OCI-LY7 (cell line): ENCODE results near the gene PBX1. TPM values are rescaled to one million over a fixed set of nuclear protein-coding genes. Genes with fewer than 3 reads are reported as not detected.

Experiments used
- BruUV-seq: library from RNA; stranded (reverse); fragments of 400-500 nt; replicated peaks from 2 replicates; lab custom pipeline; 2021; lab: Mats Ljungman, UMichigan
- CTCF ChIA-PET: fragments of 300-600 bp; sonication (Branson Sonifier 250); formaldehyde crosslinking; loops from one replicate; lab custom pipeline; 2022; ENCODE audit warnings: antibody characterized with exemption; ENCODE audit not compliant: unreplicated experiment; lab: Charles Lee
- POLR2A ChIA-PET: fragments of 300-600 bp; sonication (Branson Sonifier 250); formaldehyde crosslinking; loops from one replicate; lab custom pipeline; 2022; ENCODE audit warnings: antibody characterized with exemption; lab: Charles Lee
- DNase-seq: peaks from one replicate; pipeline ENCODE4 v3.0.0-alpha.2; 2015; ENCODE audit warnings: low spot score
- H2AFZ ChIP-seq: fragments of 200-600 bp; sonication (generic), shearing (Covaris generic); 2 replicates; pipeline ENCODE4 v1.6.1; 2014; ENCODE audit warnings: mild to moderate bottlenecking, antibody characterized with exemption, low read length, moderate library complexity
- H3K27ac ChIP-seq: fragments of 200-600 bp; sonication (generic); 2 replicates; pipeline ENCODE4 v1.5.1; 2014; ENCODE audit warnings: mixed run types, low read depth, mild to moderate bottlenecking, moderate library complexity, low read length, inconsistent platforms; ENCODE audit not compliant: poor library complexity, severe bottlenecking
- H3K36me3 ChIP-seq: fragments of 200-600 bp; sonication (generic); 2 replicates; pipeline ENCODE4 v1.6.1; 2014; ENCODE audit warnings: mild to moderate bottlenecking, antibody characterized with exemption, low read length, moderate library complexity, mixed read lengths; ENCODE audit not compliant: insufficient read depth
- H3K4me1 ChIP-seq: fragments of 200-600 bp; sonication (generic); 2 replicates; pipeline ENCODE4 v1.5.1; 2014; ENCODE audit warnings: mild to moderate bottlenecking, low read length; ENCODE audit not compliant: insufficient read depth, poor library complexity, severe bottlenecking
- H3K4me2 ChIP-seq: fragments of 200-600 bp; sonication (generic); 2 replicates; pipeline ENCODE4 v1.6.1; 2014; ENCODE audit warnings: mild to moderate bottlenecking, low read length
- H3K4me3 ChIP-seq: fragments of 200-600 bp; sonication (generic); 2 replicates; pipeline ENCODE4 v1.5.1; 2014; ENCODE audit warnings: mild to moderate bottlenecking, low read depth, low read length; ENCODE audit not compliant: poor library complexity, severe bottlenecking
- H3K79me2 ChIP-seq: fragments of 200-600 bp; sonication (generic); 2 replicates; pipeline ENCODE4 v1.6.1; 2016; ENCODE audit warnings: low read depth, mild to moderate bottlenecking, low read length, moderate library complexity, mixed read lengths; ENCODE audit not compliant: insufficient read depth
- H3K9me2 ChIP-seq: fragments of 200-600 bp; sonication (generic); 2 replicates; pipeline ENCODE4 v1.6.1; 2016; ENCODE audit warnings: mild to moderate bottlenecking, low read length, mixed read lengths; ENCODE audit not compliant: insufficient read depth
- H3K9me3 ChIP-seq: fragments of 200-600 bp; sonication (generic); 2 replicates; pipeline ENCODE4 v1.6.1; 2014; ENCODE audit warnings: mild to moderate bottlenecking, mixed run types, low read length, mixed read lengths
- H4K20me1 ChIP-seq: fragments of 200-600 bp; sonication (generic); 2 replicates; pipeline ENCODE4 v1.6.1; 2014; ENCODE audit warnings: mild to moderate bottlenecking, antibody characterized with exemption, low read length, moderate library complexity, mixed read lengths; ENCODE audit not compliant: insufficient read depth
- CTCF ChIP-seq: fragments of 200-600 bp; sonication (generic); conservative IDR thresholded peaks from 2 replicates; pipeline ENCODE4 v1.5.1; 2014; ENCODE audit warnings: mild to moderate bottlenecking, antibody characterized with exemption, low read length, moderate library complexity, mixed read lengths
- EZH2phosphoT487 ChIP-seq: fragments of 200-600 bp; sonication (generic); IDR thresholded peaks from 2 replicates; pipeline ENCODE4 v1.6.1; 2018; ENCODE audit warnings: low read depth, borderline replicate concordance, mild to moderate bottlenecking, mixed run types, antibody characterized with exemption, low read length, moderate library complexity, mixed read lengths
- intact Hi-C: fragments of 100-400 bp; cut with micrococcal nuclease; formaldehyde crosslinking; loops from one replicate; pipeline ENCODE4 v1.10.0; 2022; ENCODE audit not compliant: unreplicated experiment
- total RNA-seq, 2 experiments: library from RNA; depleted of rRNA in 1 of 2; stranded (reverse); fragments of >200 nt in 1 of 2; shearing (Covaris generic) in 1 of 2; gene quantifications; 2 replicates each; pipeline ENCODE4 v1.2.3, GENCODE V29; 2014 to 2022

PBX1 gene
- total RNA-seq, 2 experiments from 2014 or later = not detected

- intact Hi-C loops = no loop called here
- no peak for TF ChIP-seq EZH2phosphoT487
- TF ChIP-seq CTCF = no peak
- Histone ChIP-seq H3K4me3 (no peak overlapping the region), H3K9me2 (no peaks in the 10 kb centered on the region), H3K27ac (no peak overlapping the region), H3K9me3 (no peaks in the 10 kb centered on the region), H3K4me2 (no peak overlapping the region), H4K20me1 (no peaks in the 10 kb centered on the region), H3K4me1 (no peaks in the 10 kb centered on the region), H3K36me3 (no peaks in the 10 kb centered on the region), H2AFZ (no peak overlapping the region), H3K79me2 (no peaks in the 10 kb centered on the region)
- BruUV-seq = no TSS peak
- ChIA-PET CTCF (no interaction called here), POLR2A (no interaction called here)
- DNase-seq = no peak
These were observed 214.1 kb downstream of the PBX1 start for GRCh38 chr1:164773102-164773501.

- TF ChIP-seq EZH2phosphoT487 (no peak), CTCF (peak; percentile 38; the same call in 1 of the 2 replicates)
- no peak for DNase-seq
- H4K20me1 ChIP-seq = no peaks in the 10 kb centered on the region
- BruUV-seq = no TSS peak
- intact Hi-C loops = no loop called here
- H3K4me3 ChIP-seq = no peak overlapping the region
- POLR2A ChIA-PET = interaction anchor here (0.6 kb wide), 1 partner anchor 206 kb away, joined by 3 read pairs; no protein-coding TSS in a partner anchor
- no peak overlapping the region for H3K4me2 ChIP-seq
- H3K79me2 ChIP-seq = no peaks in the 10 kb centered on the region
- no peak overlapping the region for H3K27ac ChIP-seq
- no peaks in the 10 kb centered on the region for H3K4me1 ChIP-seq
- CTCF ChIA-PET = no interaction called here
- no peaks in the 10 kb centered on the region for H3K36me3 ChIP-seq
- H3K9me2 ChIP-seq = no peaks in the 10 kb centered on the region
- H2AFZ ChIP-seq = no peak overlapping the region
- H3K9me3 ChIP-seq = no peaks in the 10 kb centered on the region
These were observed 215.4 kb downstream of the PBX1 start for GRCh38 chr1:164774413-164774812.

- BruUV-seq = no TSS peak
- ChIA-PET POLR2A (no interaction called here), CTCF (no interaction called here)
- H3K9me2 ChIP-seq = no peaks in the 10 kb centered on the region
- no peaks in the 10 kb centered on the region for H4K20me1 ChIP-seq
- H2AFZ ChIP-seq = no peak overlapping the region
- H3K4me2 ChIP-seq = no peak overlapping the region
- intact Hi-C loops = no loop called here
- TF ChIP-seq EZH2phosphoT487 = no peak
- TF ChIP-seq CTCF = no peak
- no peaks in the 10 kb centered on the region for H3K9me3 ChIP-seq
- no peaks in the 10 kb centered on the region for H3K36me3 ChIP-seq
- H3K4me1 ChIP-seq = no peaks in the 10 kb centered on the region
- no peak overlapping the region for H3K4me3 ChIP-seq
- H3K79me2 ChIP-seq = no peaks in the 10 kb centered on the region
- H3K27ac ChIP-seq = no peak overlapping the region
- no peak for DNase-seq
These were observed 216.1 kb downstream of the PBX1 start for GRCh38 chr1:164774819-164775654.
